WTC11 (cell line): Measurements from ENCODE around the gene LEF1. TPM values are rescaled to one million over a fixed set of nuclear protein-coding genes. Genes with fewer than 3 reads are reported as not detected.

Source experiments
- ATAC-seq: fragments of 200-7000 bp; cut with Tn5 transposase; 2 replicates; pipeline ENCODE4 v1.10.0; 2021; ENCODE audit warnings: mild to moderate bottlenecking, moderate library complexity
- CTCF ChIA-PET: fragments of 300-600 bp; sonication (Branson Sonifier 250); formaldehyde crosslinking; loops from one replicate; lab custom pipeline; 2021; ENCODE audit warnings: antibody characterized with exemption; lab: Charles Lee
- POLR2A ChIA-PET: fragments of 350-600 bp; sonication (Branson Sonifier 250); formaldehyde crosslinking; loops from one replicate; lab custom pipeline; 2021; ENCODE audit warnings: antibody characterized with exemption; lab: Charles Lee
- DNase-seq: peaks from one replicate; pipeline ENCODE4 v3.0.0; 2021; ENCODE audit warnings: low spot score
- H3K27ac Mint-ChIP-seq: 2 replicates; pipeline ENCODE4 v1.8.0; 2021; ENCODE audit warnings: mixed read lengths
- H3K27me3 Mint-ChIP-seq: 2 replicates; pipeline ENCODE4 v1.8.0; 2021; ENCODE audit warnings: low read depth, mild to moderate bottlenecking, moderate library complexity, mixed read lengths
- H3K36me3 Mint-ChIP-seq: 2 replicates; pipeline ENCODE4 v1.8.0; 2021; ENCODE audit warnings: mixed read lengths
- H3K4me1 Mint-ChIP-seq: 2 replicates; pipeline ENCODE4 v1.8.0; 2022; ENCODE audit warnings: mixed read lengths
- H3K4me3 Mint-ChIP-seq: 2 replicates; pipeline ENCODE4 v1.8.0; 2021; ENCODE audit warnings: mild to moderate bottlenecking, moderate library complexity, mixed read lengths
- H3K9me3 Mint-ChIP-seq: 2 replicates; pipeline ENCODE4 v1.8.0; 2021; ENCODE audit warnings: mixed read lengths
- AFF4 ChIP-seq: sonication (generic); formaldehyde crosslinking; IDR thresholded peaks from 2 replicates; pipeline ENCODE4 v1.8.1; 2023; ENCODE audit warnings: mild to moderate bottlenecking, missing genetic modification reagents, borderline replicate concordance
- ATF3 ChIP-seq: sonication (generic); formaldehyde crosslinking; conservative IDR thresholded peaks from 2 replicates; pipeline ENCODE4 v1.8.1; 2022; ENCODE audit warnings: mild to moderate bottlenecking, missing genetic modification reagents
- ATF6 ChIP-seq: sonication (generic); formaldehyde crosslinking; IDR thresholded peaks from 2 replicates; pipeline ENCODE4 v1.8.1; 2023; ENCODE audit warnings: mild to moderate bottlenecking, missing genetic modification reagents
- E2F5 ChIP-seq: sonication (generic); formaldehyde crosslinking; IDR thresholded peaks from 2 replicates; pipeline ENCODE4 v1.8.1; 2022; ENCODE audit warnings: mild to moderate bottlenecking, moderate library complexity, missing genetic modification reagents
- FOXJ3 ChIP-seq: sonication (generic); formaldehyde crosslinking; IDR thresholded peaks from 2 replicates; pipeline ENCODE4 v1.9.0; 2021; ENCODE audit warnings: missing genetic modification reagents, mild to moderate bottlenecking, borderline replicate concordance
- FOXP1 ChIP-seq: sonication (generic); formaldehyde crosslinking; IDR thresholded peaks from 2 replicates; pipeline ENCODE4 v1.8.0; 2022; ENCODE audit warnings: missing genetic modification reagents, mild to moderate bottlenecking, moderate library complexity, borderline replicate concordance
- FOXP4 ChIP-seq: sonication (generic); formaldehyde crosslinking; IDR thresholded peaks from 2 replicates; pipeline ENCODE4 v1.8.0; 2022; ENCODE audit warnings: mild to moderate bottlenecking, missing genetic modification reagents
- GABPB1 ChIP-seq: sonication (generic); formaldehyde crosslinking; IDR thresholded peaks from 2 replicates; pipeline ENCODE4 v1.8.1; 2023; ENCODE audit warnings: mild to moderate bottlenecking, missing genetic modification reagents
- GTF2I ChIP-seq: fragments of 250-450 bp; sonication (Bioruptor Pico); conservative IDR thresholded peaks from 2 replicates; pipeline ENCODE4 v1.4.0; 2021; ENCODE audit warnings: mild to moderate bottlenecking
- MAX ChIP-seq: sonication (generic); formaldehyde crosslinking; IDR thresholded peaks from 2 replicates; pipeline ENCODE4 v1.8.0; 2022; ENCODE audit warnings: mild to moderate bottlenecking, missing genetic modification reagents
- NR2C2 ChIP-seq: sonication (generic); formaldehyde crosslinking; IDR thresholded peaks from 2 replicates; pipeline ENCODE4 v1.8.0; 2022; ENCODE audit warnings: mild to moderate bottlenecking, missing genetic modification reagents
- PREB ChIP-seq: sonication (generic); formaldehyde crosslinking; IDR thresholded peaks from 2 replicates; pipeline ENCODE4 v1.8.1; 2022; ENCODE audit warnings: mild to moderate bottlenecking, missing genetic modification reagents, moderate library complexity, borderline replicate concordance
- TEAD4 ChIP-seq: sonication (generic); formaldehyde crosslinking; IDR thresholded peaks from 2 replicates; pipeline ENCODE4 v1.8.0; 2022; ENCODE audit warnings: mild to moderate bottlenecking, missing genetic modification reagents
- TP53 ChIP-seq: sonication (generic); formaldehyde crosslinking; IDR thresholded peaks from 2 replicates; pipeline ENCODE4 v1.8.1; 2023; ENCODE audit warnings: mild to moderate bottlenecking, missing genetic modification reagents
- ZNF121 ChIP-seq: sonication (generic); formaldehyde crosslinking; IDR thresholded peaks from 2 replicates; pipeline ENCODE4 v1.8.0; 2023; ENCODE audit warnings: missing genetic modification reagents
- ZNF232 ChIP-seq: sonication (generic); formaldehyde crosslinking; IDR thresholded peaks from 2 replicates; pipeline ENCODE4 v1.8.0; 2022; ENCODE audit warnings: mild to moderate bottlenecking, missing genetic modification reagents
- ZNF281 ChIP-seq: sonication (generic); formaldehyde crosslinking; IDR thresholded peaks from 2 replicates; pipeline ENCODE4 v1.8.0; 2023; ENCODE audit warnings: mild to moderate bottlenecking, missing genetic modification reagents
- ZNF423 ChIP-seq: fragments of 250-450 bp; sonication (Bioruptor Pico); IDR thresholded peaks from 2 replicates; pipeline ENCODE4 v2.1.2; 2022; ENCODE audit warnings: mild to moderate bottlenecking, moderate library complexity
- ZNF532 ChIP-seq: fragments of 250-450 bp; sonication (Bioruptor Pico); IDR thresholded peaks from 2 replicates; pipeline ENCODE4 v1.9.0; 2021; ENCODE audit warnings: mild to moderate bottlenecking, borderline replicate concordance
- total RNA-seq: library from RNA; stranded (reverse); gene quantifications from 3 replicates; pipeline ENCODE4 v1.2.3, GENCODE V29; 2021

The LEF1 gene
- total RNA-seq, 1 experiment from 2014 or later: 1.3 TPM

- TF ChIP-seq ATF6: no peak
- TF ChIP-seq ZNF121 (CRISPR knock-in tag): no peak
- no peak for TF ChIP-seq TP53
Measured at GRCh38 chr4:108140328-108140727, 28.4 kb downstream of the LEF1 start (continued).

- Mint-ChIP-seq H3K27me3 (peaks cover 25% of the 10 kb centered on the region), H3K4me1 (peaks cover 57% of the 10 kb centered on the region), H3K36me3 (no peaks in the 10 kb centered on the region), H3K27ac (no peak overlapping the region), H3K9me3 (no peaks in the 10 kb centered on the region), H3K4me3 (no peak overlapping the region)
- no peak for DNase-seq
- ChIA-PET CTCF (no interaction called here), POLR2A (no interaction called here)
- ATAC-seq: no peak
- TF ChIP-seq E2F5 (CRISPR knock-in tag): no peak
- no peak for TF ChIP-seq FOXP4
- TF ChIP-seq FOXP1 (CRISPR knock-in tag): no peak
- TF ChIP-seq ZNF232 (CRISPR knock-in tag): no peak
- TF ChIP-seq GTF2I (CRISPR knock-in tag): no peak
- no peak for TF ChIP-seq AFF4 (CRISPR knock-in tag)
- no peak for TF ChIP-seq PREB (CRISPR knock-in tag)
- TF ChIP-seq ATF3: no peak
- TF ChIP-seq FOXJ3 (CRISPR knock-in tag): no peak
- no peak for TF ChIP-seq ZNF532 (CRISPR knock-in tag)
- no peak for TF ChIP-seq NR2C2
- TF ChIP-seq TP53: no peak
- TF ChIP-seq ZNF423 (CRISPR knock-in tag): no peak
- TF ChIP-seq GABPB1: no peak
- TF ChIP-seq MAX: no peak
- no peak for TF ChIP-seq ZNF281 (CRISPR knock-in tag)
- no peak for TF ChIP-seq TEAD4
Measured at GRCh38 chr4:108139089-108139488, 29.6 kb downstream of the LEF1 start.
